ENCODE measurements around the gene SLC35G6. TPM values are rescaled to one million over a fixed set of nuclear protein-coding genes. Genes with fewer than 3 reads are reported as not detected.

Gene SLC35G6
- total RNA-seq, 6 experiments from 2014 or later: not detected

GRCh38 chr17:7502171-7502847, 21.1 kb downstream of the SLC35G6 start:
- 0 out of 2 replicates have a peak, but pooled peaks have one; percentile 10 for TF ChIP-seq CTCF (IDR thresholded peaks at IDR 0.05)
- Mint-ChIP-seq H3K27ac (no peak overlapping the region; the same call in 1 of the 2 replicates), H3K4me1 (ENCODE audit: low read depth) (no peaks in the 10 kb centered on the region), H3K9me3 (no peaks in the 10 kb centered on the region), H3K4me3 (no peak overlapping the region), H3K27me3 (ENCODE audit: insufficient read depth) (no peaks in the 10 kb centered on the region; the same call in none of the 2 replicates), H3K36me3 (ENCODE audit: low read depth) (peaks cover 46% of the 10 kb centered on the region)
- no peak for DNase-seq

- no peaks in the 10 kb centered on the region for H3K4me1 Mint-ChIP-seq (ENCODE audit: low read depth)
- H3K27ac Mint-ChIP-seq: no peak overlapping the region
- H3K36me3 Mint-ChIP-seq (ENCODE audit: low read depth): peaks cover 45% of the 10 kb centered on the region
- no peak overlapping the region for H3K4me3 Mint-ChIP-seq
- no peak for DNase-seq
- no peaks in the 10 kb centered on the region for H3K9me3 Mint-ChIP-seq
- peak; percentile 41; the same call in 1 of the 2 replicates for TF ChIP-seq CTCF (IDR thresholded peaks at IDR 0.05)
- H3K27me3 Mint-ChIP-seq (ENCODE audit: insufficient read depth): no peaks in the 10 kb centered on the region; the same call in none of the 2 replicates
Observed at GRCh38 chr17:7502987-7503386, 21.7 kb downstream of the SLC35G6 start.

GRCh38 chr17:7503521-7503920, 22.3 kb downstream of the SLC35G6 start:
- no peak for DNase-seq
- H3K4me3 Mint-ChIP-seq: no peak overlapping the region
- H3K36me3 Mint-ChIP-seq (ENCODE audit: low read depth): peaks cover 50% of the 10 kb centered on the region
- H3K9me3 Mint-ChIP-seq: no peaks in the 10 kb centered on the region
- H3K27me3 Mint-ChIP-seq (ENCODE audit: insufficient read depth): peaks cover 4% of the 10 kb centered on the region
- H3K4me1 Mint-ChIP-seq (ENCODE audit: low read depth): no peaks in the 10 kb centered on the region
- H3K27ac Mint-ChIP-seq: no peak overlapping the region
- TF ChIP-seq CTCF (IDR thresholded peaks at IDR 0.05): no peak

- Mint-ChIP-seq H3K36me3 (ENCODE audit: low read depth) (peaks cover 42% of the 10 kb centered on the region), H3K27me3 (ENCODE audit: insufficient read depth) (peaks cover 13% of the 10 kb centered on the region), H3K27ac (no peak overlapping the region), H3K9me3 (no peaks in the 10 kb centered on the region), H3K4me3 (no peak overlapping the region), H3K4me1 (ENCODE audit: low read depth) (no peaks in the 10 kb centered on the region)
- no peak for TF ChIP-seq CTCF (IDR thresholded peaks at IDR 0.05)
- DNase-seq: no peak
Observed at GRCh38 chr17:7508145-7508544, 26.9 kb downstream of the SLC35G6 start.

GRCh38 chr17:7508846-7509245, 27.6 kb downstream of the SLC35G6 start:
- peaks cover 36% of the 10 kb centered on the region for H3K36me3 Mint-ChIP-seq (ENCODE audit: low read depth)
- no peaks in the 10 kb centered on the region for H3K9me3 Mint-ChIP-seq
- H3K4me1 Mint-ChIP-seq (ENCODE audit: low read depth): no peaks in the 10 kb centered on the region
- DNase-seq: no peak
- peaks cover 14% of the 10 kb centered on the region for H3K27me3 Mint-ChIP-seq (ENCODE audit: insufficient read depth)
- TF ChIP-seq CTCF (IDR thresholded peaks at IDR 0.05): no peak
- no peak overlapping the region for H3K4me3 Mint-ChIP-seq
- H3K27ac Mint-ChIP-seq: no peak overlapping the region
